Left lung (tissue), 10 donors: ENCODE results near the gene ACAP1. TPM values are rescaled to one million over a fixed set of nuclear protein-coding genes. Genes with fewer than 3 reads are reported as not detected.

ENCODE experiments used
- ATAC-seq: fragments of 200-7000 bp; cut with Tn5 transposase; one replicate; pipeline ENCODE4 v1.9.1; 2020; ENCODE audit warnings: moderate library complexity
- DNase-seq, 4 donors: peaks; one replicate each; pipeline ENCODE4 v3.0.0-alpha.2; 2013 to 2020
- H3K27ac ChIP-seq, 2 donors: fragments of 200-600 bp; sonication (generic) in 1 of 2; one replicate each; pipeline versions ENCODE4 v1.5.0 to v1.8.0; 2020 to 2021
- H3K27me3 ChIP-seq, 2 donors: fragments of 200-600 bp; sonication (generic) in 1 of 2; one replicate each; pipeline versions ENCODE4 v1.5.0 to v1.8.0; 2020 to 2021
- H3K36me3 ChIP-seq, 2 donors: fragments of 200-600 bp; sonication (generic) in 1 of 2; one replicate each; pipeline versions ENCODE4 v1.5.0 to v1.8.0; 2020 to 2021
- H3K4me1 ChIP-seq, 2 donors: fragments of 200-600 bp; one replicate each; pipeline ENCODE4 v1.8.0; 2021
- H3K4me3 ChIP-seq, 2 donors: fragments of 200-600 bp; sonication (generic) in 1 of 2; one replicate each; pipeline versions ENCODE4 v1.5.0 to v1.8.0; 2020 to 2021; ENCODE audit warnings: mild to moderate bottlenecking in 1 of 2
- H3K9me3 ChIP-seq, 2 donors: fragments of 200-600 bp; sonication (generic) in 1 of 2; one replicate each; pipeline versions ENCODE4 v1.5.0 to v1.8.0; 2020 to 2021
- CTCF ChIP-seq, 2 donors: fragments of 200-600 bp; sonication (generic) in 1 of 2; IDR thresholded peaks; one replicate each; pipeline versions ENCODE4 v1.5.0 to v1.8.0; 2021; ENCODE audit warnings: antibody characterized with exemption in 2 of 2
- intact Hi-C, 2 donors: fragments of 100-400 bp; cut with DNase I; formaldehyde crosslinking; loops; one replicate each; pipeline versions ENCODE4 v1.11.2 to v1.14.2; 2022
- polyA plus RNA-seq, 6 donors: library from polyadenylated mRNA; unstranded; fragments of 120-200 nt; gene quantifications; one replicate each; pipeline ENCODE4 v1.2.1, GENCODE V29; 2013; ENCODE audit not compliant: insufficient read length in 6 of 6
- total RNA-seq, 2 donors: library from RNA; stranded (reverse); fragmentation: NEBNext Ultra II Directional; extraction: Animal tissue kit (Norgen Biotek cat#: 25700); gene quantifications; one replicate each; pipeline ENCODE4 v1.2.1, GENCODE V29; 2021
- donor health status: DM: no; HTN: yes; CAD: no.
- donor health status: DM: no; HTN: no; CAD: no.

Gene ACAP1
- total and polyA plus RNA-seq, 8 donors = 6.7 to 51.4 (median 9.2) TPM

GRCh38 chr17:7321466-7321865 is 14.9 kb upstream of the ACAP1 start:
- Histone ChIP-seq H3K9me3 (no peaks in the 10 kb centered on the region), H3K4me1 (no peaks in the 10 kb centered on the region), H3K27ac (no peak overlapping the region), H3K36me3 (peaks cover 0 to 97% of the 10 kb centered on the region in 2 donors), H3K27me3 (no peaks in the 10 kb centered on the region), H3K4me3 (no peak overlapping the region)
- ATAC-seq (no peak), DNase-seq (no peak)
- no peak for TF ChIP-seq CTCF (IDR thresholded peaks at IDR 0.05)
- intact Hi-C loops = no loop called here

- TF ChIP-seq CTCF (IDR thresholded peaks at IDR 0.05) = no peak
Observed at GRCh38 chr17:7322520-7323194, 13.7 kb upstream of the ACAP1 start.

GRCh38 chr17:7323731-7324437 is 12.4 kb upstream of the ACAP1 start:
- Histone ChIP-seq H3K4me3 (no peak overlapping the region), H3K36me3 (peaks cover 0 to 79% of the 10 kb centered on the region in 2 donors), H3K27ac (no peak overlapping the region), H3K4me1 (peaks cover 0 to 14% of the 10 kb centered on the region in 2 donors), H3K9me3 (no peaks in the 10 kb centered on the region), H3K27me3 (no peaks in the 10 kb centered on the region)
- ATAC-seq (peak; percentile 26), DNase-seq (peak in 2 of 4 donors; percentile 55 to 91)
- TF ChIP-seq CTCF (IDR thresholded peaks at IDR 0.05) = peak; percentile 57 to 87
- intact Hi-C loops = no loop called here

More at GRCh38 chr17:7322520-7323194, 13.7 kb upstream of the ACAP1 start:
- Histone ChIP-seq H3K4me3 (no peak overlapping the region), H3K36me3 (peaks cover 0 to 91% of the 10 kb centered on the region in 2 donors), H3K4me1 (peaks cover 0 to 1% of the 10 kb centered on the region in 2 donors), H3K9me3 (no peaks in the 10 kb centered on the region), H3K27ac (no peak overlapping the region), H3K27me3 (no peaks in the 10 kb centered on the region)
- DNase-seq = no peak
- intact Hi-C loops = no loop called here
- ATAC-seq = no peak

- H3K27ac ChIP-seq = no peak overlapping the region
- ATAC-seq (no peak), DNase-seq (no peak)
- no peaks in the 10 kb centered on the region for H3K27me3 ChIP-seq
- no peak overlapping the region for H3K4me3 ChIP-seq
- peaks cover 0 to 73% of the 10 kb centered on the region in 2 donors for H3K36me3 ChIP-seq
- intact Hi-C loops = no loop called here
- peaks cover 0 to 14% of the 10 kb centered on the region in 2 donors for H3K4me1 ChIP-seq
- peak in 1 of 2 donors; percentile 15 for TF ChIP-seq CTCF (IDR thresholded peaks at IDR 0.05)
- H3K9me3 ChIP-seq = no peaks in the 10 kb centered on the region
Observed at GRCh38 chr17:7324438-7324779, 11.9 kb upstream of the ACAP1 start.

GRCh38 chr17:7325031-7325528 is 11.2 kb upstream of the ACAP1 start:
- ATAC-seq (no peak), DNase-seq (no peak)
- H3K4me1 ChIP-seq = peaks cover 0 to 14% of the 10 kb centered on the region in 2 donors
- no peak for TF ChIP-seq CTCF (IDR thresholded peaks at IDR 0.05)
- no peak overlapping the region for H3K4me3 ChIP-seq
- peaks cover 0 to 68% of the 10 kb centered on the region in 2 donors for H3K36me3 ChIP-seq
- no peaks in the 10 kb centered on the region for H3K27me3 ChIP-seq
- intact Hi-C loops = no loop called here
- H3K27ac ChIP-seq = no peak overlapping the region
- no peaks in the 10 kb centered on the region for H3K9me3 ChIP-seq
